RWPE2 (cell line): ENCODE data around the gene ZFYVE28.

ENCODE experiments used
- ATAC-seq: fragments of 200-7000 bp; cut with Tn5 transposase; 3 replicates; pipeline ENCODE4 v1.9.1; 2021; ENCODE audit warnings: low read depth
- DNase-seq: peaks from one replicate; pipeline ENCODE4 v3.0.0-alpha.2; 2020; ENCODE audit warnings: low spot score
- H3K27ac ChIP-seq: fragments of 450-650 bp; 2 replicates; pipeline ENCODE4 v1.5.1; 2017; ENCODE audit warnings: mild to moderate bottlenecking; ENCODE audit not compliant: poor library complexity, severe bottlenecking
- H3K27me3 ChIP-seq: fragments of 250-450 bp; sonication (Bioruptor Pico); 2 replicates; pipeline ENCODE4 v1.5.1; 2021; ENCODE audit warnings: mild to moderate bottlenecking, moderate library complexity; ENCODE audit not compliant: insufficient read depth, poor library complexity, severe bottlenecking
- H3K36me3 ChIP-seq: fragments of 250-450 bp; sonication (Bioruptor Pico); 2 replicates; pipeline ENCODE4 v1.5.1; 2020; ENCODE audit warnings: low read depth, mild to moderate bottlenecking, moderate library complexity
- H3K4me1 ChIP-seq: fragments of 250-450 bp; sonication (Bioruptor Pico); 2 replicates; pipeline ENCODE4 v1.5.1; 2021; ENCODE audit warnings: mild to moderate bottlenecking, moderate library complexity; ENCODE audit not compliant: insufficient read depth, poor library complexity, severe bottlenecking
- H3K4me3 ChIP-seq: fragments of 250-450 bp; sonication (Bioruptor Pico); 2 replicates; pipeline ENCODE4 v1.5.1; 2021; ENCODE audit warnings: mild to moderate bottlenecking, moderate library complexity; ENCODE audit not compliant: severe bottlenecking
- H3K9me3 ChIP-seq: fragments of 250-450 bp; sonication (Bioruptor Pico); 2 replicates; pipeline ENCODE4 v1.5.1; 2021; ENCODE audit warnings: mild to moderate bottlenecking, moderate library complexity; ENCODE audit not compliant: severe bottlenecking
- TF ChIP-seq, protein P1 (sequence below): fragments of 450-650 bp; IDR thresholded peaks from one replicate; pipeline ENCODE4 v1.5.1; 2017; ENCODE audit warnings: mild to moderate bottlenecking, moderate library complexity; ENCODE audit not compliant: poor library complexity, severe bottlenecking

The ZFYVE28 gene

DNA sequence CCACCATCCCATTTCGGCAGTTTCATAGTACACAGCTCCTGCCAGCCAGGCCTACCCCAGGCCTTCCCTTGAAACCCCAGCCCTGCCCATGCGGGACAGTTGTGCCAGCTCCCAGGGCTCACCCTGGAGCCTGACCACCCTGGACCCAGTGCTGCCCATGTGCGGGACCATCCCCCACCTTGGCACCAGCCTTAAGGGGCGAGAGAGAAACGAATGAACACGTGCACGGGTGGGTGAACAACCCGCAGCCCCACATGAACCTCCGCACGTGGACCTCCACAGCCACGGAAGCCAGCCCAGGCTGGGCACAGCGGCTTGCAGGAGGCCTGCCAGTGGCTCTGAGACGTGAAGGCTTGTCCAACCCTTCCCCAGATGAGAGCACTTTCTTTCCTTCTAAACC lies 80.5 kb downstream of the ZFYVE28 start:
- no peaks in the 10 kb centered on the region for H3K9me3 ChIP-seq
- H3K27me3 ChIP-seq: no peaks in the 10 kb centered on the region
- no peak overlapping the region for H3K27ac ChIP-seq
- ATAC-seq: no peak
- TF ChIP-seq, protein P1, sequence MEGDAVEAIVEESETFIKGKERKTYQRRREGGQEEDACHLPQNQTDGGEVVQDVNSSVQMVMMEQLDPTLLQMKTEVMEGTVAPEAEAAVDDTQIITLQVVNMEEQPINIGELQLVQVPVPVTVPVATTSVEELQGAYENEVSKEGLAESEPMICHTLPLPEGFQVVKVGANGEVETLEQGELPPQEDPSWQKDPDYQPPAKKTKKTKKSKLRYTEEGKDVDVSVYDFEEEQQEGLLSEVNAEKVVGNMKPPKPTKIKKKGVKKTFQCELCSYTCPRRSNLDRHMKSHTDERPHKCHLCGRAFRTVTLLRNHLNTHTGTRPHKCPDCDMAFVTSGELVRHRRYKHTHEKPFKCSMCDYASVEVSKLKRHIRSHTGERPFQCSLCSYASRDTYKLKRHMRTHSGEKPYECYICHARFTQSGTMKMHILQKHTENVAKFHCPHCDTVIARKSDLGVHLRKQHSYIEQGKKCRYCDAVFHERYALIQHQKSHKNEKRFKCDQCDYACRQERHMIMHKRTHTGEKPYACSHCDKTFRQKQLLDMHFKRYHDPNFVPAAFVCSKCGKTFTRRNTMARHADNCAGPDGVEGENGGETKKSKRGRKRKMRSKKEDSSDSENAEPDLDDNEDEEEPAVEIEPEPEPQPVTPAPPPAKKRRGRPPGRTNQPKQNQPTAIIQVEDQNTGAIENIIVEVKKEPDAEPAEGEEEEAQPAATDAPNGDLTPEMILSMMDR: no peak
- no peaks in the 10 kb centered on the region for H3K36me3 ChIP-seq
- no peak for DNase-seq
- H3K4me1 ChIP-seq: no peaks in the 10 kb centered on the region
- no peak overlapping the region for H3K4me3 ChIP-seq

DNA sequence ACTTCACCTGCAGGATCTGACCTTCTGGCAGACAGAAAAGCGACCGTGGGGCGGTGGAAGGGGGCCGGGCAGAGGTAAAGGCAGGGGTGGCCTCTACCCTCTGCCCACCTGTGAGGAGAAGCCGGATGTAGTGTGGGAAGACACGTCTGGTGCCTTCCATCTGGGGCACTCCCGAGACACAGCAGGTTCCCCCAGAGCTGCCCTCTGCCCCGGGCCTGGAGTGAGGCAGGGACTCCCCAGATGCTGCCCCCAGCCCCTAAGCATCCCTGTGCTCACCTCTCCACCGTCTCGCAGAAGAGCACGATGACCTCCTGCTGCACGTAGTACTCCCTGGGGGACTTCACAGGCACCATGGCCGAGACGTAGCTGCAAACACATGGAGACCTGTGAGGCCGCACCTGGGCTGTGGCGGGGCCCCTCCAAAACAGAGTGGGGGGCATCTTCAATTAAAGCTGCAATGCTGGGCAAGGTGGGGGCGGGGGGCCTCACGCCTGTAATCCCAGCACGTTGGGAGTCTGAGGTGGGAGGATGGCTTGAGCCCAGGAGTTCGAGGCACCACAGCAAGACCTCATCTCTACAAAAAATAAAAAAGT lies 81.2 kb downstream of the ZFYVE28 start:
- H3K4me1 ChIP-seq: no peaks in the 10 kb centered on the region
- ATAC-seq (no peak), DNase-seq (no peak)
- no peaks in the 10 kb centered on the region for H3K27me3 ChIP-seq
- TF ChIP-seq, protein P1: no peak
- H3K4me3 ChIP-seq: no peak overlapping the region
- no peaks in the 10 kb centered on the region for H3K36me3 ChIP-seq
- no peak overlapping the region for H3K27ac ChIP-seq
- H3K9me3 ChIP-seq: no peaks in the 10 kb centered on the region

DNA sequence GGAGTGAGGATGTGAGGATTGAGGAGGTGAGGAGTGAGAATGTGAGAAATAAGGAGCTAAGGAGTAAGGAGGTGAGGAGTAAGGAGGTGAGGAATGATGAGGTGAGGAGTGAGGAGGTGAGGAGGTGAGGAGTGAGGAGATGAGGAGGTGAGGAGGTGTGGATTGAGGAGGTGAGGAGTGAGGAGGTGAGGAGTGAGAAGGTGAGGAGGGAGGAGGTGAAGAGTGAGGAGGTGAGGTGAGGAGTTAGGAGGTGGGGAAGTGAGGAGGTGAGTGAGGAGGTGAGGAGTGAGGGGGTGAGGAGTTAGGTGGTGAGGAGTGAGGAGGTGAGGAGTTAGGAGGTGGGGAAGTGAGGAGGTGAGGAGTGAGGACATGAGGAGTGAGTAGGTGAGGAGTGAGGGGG lies 81.8 kb downstream of the ZFYVE28 start:
- Histone ChIP-seq H3K36me3 (no peaks in the 10 kb centered on the region), H3K27me3 (no peaks in the 10 kb centered on the region)
- TF ChIP-seq, protein P1: no peak

DNA sequence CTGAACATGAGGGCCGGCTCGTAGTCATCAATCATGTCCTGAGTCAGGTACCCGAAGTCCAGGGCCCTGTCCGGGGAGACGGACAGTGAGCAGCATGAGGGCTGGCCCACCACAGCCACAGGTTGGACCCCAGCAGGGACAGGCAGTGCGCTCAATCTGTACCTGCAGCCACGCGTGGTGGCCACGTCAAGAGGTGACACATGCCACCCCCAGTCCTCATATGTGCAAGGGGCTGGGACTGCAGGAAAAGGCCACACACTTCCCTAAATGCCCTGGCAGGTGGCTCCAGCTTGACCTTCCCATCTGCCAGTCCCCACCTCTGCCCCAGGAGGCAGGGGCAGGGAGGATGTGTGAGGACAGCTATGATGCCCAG lies 82.7 kb downstream of the ZFYVE28 start:
- TF ChIP-seq, protein P1: no peak
- no peak overlapping the region for H3K4me3 ChIP-seq
- H3K27ac ChIP-seq: no peak overlapping the region
- H3K36me3 ChIP-seq: no peaks in the 10 kb centered on the region
- no peaks in the 10 kb centered on the region for H3K9me3 ChIP-seq
- ATAC-seq (no peak), DNase-seq (no peak)
- H3K4me1 ChIP-seq: no peaks in the 10 kb centered on the region
- H3K27me3 ChIP-seq: no peaks in the 10 kb centered on the region

More for the DNA sequence above, 81.8 kb downstream of the ZFYVE28 start:
- H3K27ac ChIP-seq: no peak overlapping the region
- H3K4me1 ChIP-seq: no peaks in the 10 kb centered on the region
- no peak overlapping the region for H3K4me3 ChIP-seq
- DNase-seq (no peak), ATAC-seq (no peak)
- no peaks in the 10 kb centered on the region for H3K9me3 ChIP-seq

DNA sequence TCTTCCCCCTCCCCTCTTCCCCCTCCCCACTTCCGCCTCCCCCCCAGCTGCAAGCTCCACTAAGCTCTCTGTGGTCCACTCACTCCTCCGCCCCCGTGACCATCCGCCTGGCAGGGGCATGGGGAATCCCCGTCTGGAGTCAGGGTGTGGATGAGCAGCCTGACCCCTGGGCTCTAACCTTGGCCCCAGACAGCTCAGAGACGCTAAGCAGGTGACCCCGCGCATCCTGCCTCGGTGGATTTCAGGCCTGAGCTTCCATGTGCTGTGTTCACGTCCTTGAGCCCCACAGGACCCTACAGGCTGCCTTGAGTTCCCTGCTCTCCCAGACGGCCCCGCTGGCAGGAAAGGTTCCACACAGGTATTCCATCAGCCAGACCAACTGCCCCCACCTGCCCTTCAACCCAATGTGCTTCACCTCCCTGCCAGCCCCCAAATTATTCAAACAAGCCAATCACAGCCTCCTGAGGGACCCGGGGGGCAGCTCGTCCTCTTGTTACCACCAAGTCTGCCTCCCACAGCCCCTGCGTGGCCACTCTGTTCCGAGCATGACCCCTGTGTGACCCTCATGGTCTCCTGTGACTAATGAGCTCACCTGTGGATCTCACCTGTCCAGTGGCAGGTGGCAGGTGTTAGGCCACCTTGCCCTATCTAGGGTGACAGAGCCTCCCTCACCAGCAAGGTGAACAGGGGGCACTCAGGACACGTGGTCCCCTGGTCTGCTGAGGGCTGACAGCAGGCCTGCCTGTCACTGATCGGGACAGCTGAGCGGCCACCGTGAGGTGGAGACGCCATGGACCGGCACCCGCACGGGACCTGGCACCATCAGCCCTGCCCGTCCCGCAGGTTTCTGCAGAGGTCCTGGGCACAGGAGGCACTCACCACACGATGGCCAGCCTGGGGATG lies 83.4 kb downstream of the ZFYVE28 start:
- Histone ChIP-seq H3K4me1 (peaks cover 5% of the 10 kb centered on the region), H3K4me3 (no peak overlapping the region), H3K36me3 (no peaks in the 10 kb centered on the region), H3K9me3 (no peaks in the 10 kb centered on the region), H3K27me3 (no peaks in the 10 kb centered on the region), H3K27ac (no peak overlapping the region)
- DNase-seq (no peak), ATAC-seq (no peak)
- TF ChIP-seq, protein P1: no peak
